Fibroblast of skin of left quadriceps (primary cell): ENCODE results near the gene BTN1A1.
"Not testable (repeated sequence)": the region's sequence is repeated elsewhere in the genome, so short reads cannot be mapped to it uniquely, and the experiment has no call there.

ENCODE experiments used
- DNase-seq, 2 experiments: peaks; one replicate each; pipeline ENCODE4 v3.0.0-alpha.2; 2013; ENCODE audit warnings: low read depth in 2 of 2

The BTN1A1 gene, protein sequence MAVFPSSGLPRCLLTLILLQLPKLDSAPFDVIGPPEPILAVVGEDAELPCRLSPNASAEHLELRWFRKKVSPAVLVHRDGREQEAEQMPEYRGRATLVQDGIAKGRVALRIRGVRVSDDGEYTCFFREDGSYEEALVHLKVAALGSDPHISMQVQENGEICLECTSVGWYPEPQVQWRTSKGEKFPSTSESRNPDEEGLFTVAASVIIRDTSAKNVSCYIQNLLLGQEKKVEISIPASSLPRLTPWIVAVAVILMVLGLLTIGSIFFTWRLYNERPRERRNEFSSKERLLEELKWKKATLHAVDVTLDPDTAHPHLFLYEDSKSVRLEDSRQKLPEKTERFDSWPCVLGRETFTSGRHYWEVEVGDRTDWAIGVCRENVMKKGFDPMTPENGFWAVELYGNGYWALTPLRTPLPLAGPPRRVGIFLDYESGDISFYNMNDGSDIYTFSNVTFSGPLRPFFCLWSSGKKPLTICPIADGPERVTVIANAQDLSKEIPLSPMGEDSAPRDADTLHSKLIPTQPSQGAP

GRCh38 chr6:26500102-26500501, at the start of gene BTN1A1:
TSS of gene BTN1A1 (plus strand) at chr6:26500303. CDS start at chr6:26501287, 984 bp downstream.
- no peak for DNase-seq

DNA sequence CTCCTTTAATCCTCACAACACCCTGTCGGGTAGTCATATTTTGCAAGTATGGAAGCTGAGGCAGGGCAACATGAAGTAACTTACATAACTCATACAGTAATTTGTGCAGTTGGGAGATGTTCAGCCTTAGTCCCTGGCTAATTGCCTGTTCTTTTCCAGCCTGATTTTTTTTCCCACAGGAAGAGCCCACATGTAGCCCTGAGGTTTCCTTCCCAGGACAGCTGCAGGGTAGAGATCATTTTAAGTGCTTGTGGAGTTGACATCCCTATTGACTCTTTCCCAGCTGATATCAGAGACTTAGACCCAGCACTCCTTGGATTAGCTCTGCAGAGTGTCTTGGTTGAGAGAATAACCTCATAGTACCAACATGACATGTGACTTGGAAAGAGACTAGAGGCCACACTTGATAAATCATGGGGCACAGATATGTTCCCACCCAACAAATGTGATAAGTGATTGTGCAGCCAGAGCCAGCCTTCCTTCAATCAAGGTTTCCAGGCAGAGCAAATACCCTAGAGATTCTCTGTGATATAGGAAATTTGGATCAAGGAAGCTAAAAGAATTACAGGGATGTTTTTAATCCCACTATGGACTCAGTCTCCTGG, 47.4 kb upstream of the BTN1A1 start:
- no peak for DNase-seq

- DNase-seq = no peak
These were observed 45.5 kb upstream of the BTN1A1 start for GRCh38 chr6:26454631-26455030.

DNA sequence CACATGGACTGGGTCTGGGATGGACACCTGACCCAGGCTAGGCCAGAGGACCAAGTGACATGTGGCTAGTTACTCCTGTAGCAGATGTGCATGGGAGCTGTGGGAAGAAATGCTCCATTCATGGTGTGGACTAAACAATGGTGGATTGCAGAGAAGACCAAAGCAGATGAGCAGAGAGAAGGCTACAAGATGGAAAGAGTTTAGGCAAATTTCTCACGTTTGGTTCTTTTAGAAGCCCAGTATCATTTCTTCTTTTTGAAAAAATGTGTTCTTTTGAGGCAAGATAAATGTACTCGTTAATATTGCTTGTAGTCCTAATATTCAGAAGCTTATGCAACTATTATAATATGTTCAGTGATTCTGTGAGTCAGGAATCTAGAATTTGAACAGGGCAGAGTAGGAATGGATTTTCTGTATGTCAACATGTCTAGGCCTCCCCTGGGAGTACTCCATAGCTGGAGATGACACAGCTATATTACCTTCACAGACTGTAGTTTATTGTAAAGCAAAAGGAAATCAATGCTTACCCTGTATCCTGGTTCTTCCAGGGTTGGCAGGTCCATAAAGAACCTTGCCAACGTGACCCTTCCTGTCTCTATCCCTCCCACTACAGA, 44.6 kb upstream of the BTN1A1 start:
- DNase-seq = no peak

DNA sequence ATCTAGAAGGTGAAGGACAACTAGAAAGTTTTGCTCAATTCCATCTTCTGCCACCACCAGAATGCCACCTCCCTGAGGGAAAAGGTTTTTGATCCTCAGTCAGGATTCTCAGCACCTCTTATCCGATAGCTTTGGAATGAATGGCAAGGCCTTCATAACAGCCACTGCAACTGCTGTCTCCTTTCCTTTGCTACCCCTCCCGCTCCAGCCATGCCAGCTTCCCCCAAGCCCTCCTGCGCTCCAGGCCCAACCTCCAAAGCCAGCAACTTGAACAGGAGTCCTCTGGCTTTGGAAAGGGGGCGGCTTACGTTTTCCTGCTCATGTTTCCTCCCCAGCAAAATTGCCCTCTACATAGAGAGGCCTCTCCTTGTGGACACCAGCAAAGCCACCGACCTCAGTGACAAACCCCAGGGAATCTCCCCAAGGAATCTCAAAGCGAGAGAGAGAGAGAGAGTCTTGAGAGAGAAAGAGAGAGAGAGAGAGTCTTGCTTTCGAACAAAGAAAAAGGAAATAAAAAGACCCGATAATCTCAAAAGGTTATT, 42.8 kb upstream of the BTN1A1 start:
- DNase-seq = no peak

- DNase-seq = peak; percentile 84 to 85
These were observed 42.1 kb upstream of the BTN1A1 start, which contains the start of gene BTN2A1 for GRCh38 chr6:26457806-26458688. TSS of gene BTN2A1 (plus strand) at chr6:26457955. CDS start at chr6:26458637, 682 bp downstream.

DNA sequence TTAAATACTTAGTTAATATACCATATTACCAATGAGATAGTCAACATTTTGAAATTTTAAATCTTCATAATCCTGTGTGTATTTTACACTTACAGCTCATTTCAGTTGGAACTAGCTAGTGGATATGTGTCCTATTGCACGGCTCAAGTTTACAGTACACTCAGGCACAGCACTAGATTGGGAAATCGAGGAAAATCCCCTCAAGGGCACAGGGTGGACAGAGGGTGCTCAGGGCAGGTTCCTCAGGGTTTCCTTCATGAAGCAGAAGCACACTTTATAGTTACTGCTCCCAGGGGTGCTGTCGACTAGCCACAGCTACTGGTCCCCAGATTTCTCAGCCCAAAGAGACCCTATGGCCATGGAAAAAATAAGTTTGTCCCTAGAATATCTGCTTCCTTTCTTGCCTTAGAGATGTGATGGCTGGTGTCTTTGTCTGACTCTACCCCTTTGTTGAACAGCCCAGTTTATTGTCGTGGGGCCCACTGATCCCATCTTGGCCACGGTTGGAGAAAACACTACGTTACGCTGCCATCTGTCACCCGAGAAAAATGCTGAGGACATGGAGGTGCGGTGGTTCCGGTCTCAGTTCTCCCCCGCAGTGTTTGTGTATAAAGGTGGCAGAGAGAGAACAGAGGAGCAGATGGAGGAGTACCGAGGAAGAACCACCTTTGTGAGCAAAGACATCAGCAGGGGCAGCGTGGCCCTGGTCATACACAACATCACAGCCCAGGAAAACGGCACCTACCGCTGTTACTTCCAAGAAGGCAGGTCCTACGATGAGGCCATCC, 40.9 kb upstream of the BTN1A1 start:
- DNase-seq = no peak

- not testable (repeated sequence) for DNase-seq
These were observed 38.8 kb upstream of the BTN1A1 start for GRCh38 chr6:26461353-26461752.

- no peak for DNase-seq
These were observed 36.1 kb upstream of the BTN1A1 start for GRCh38 chr6:26464014-26464413.

- DNase-seq = no peak
These were observed 35.5 kb upstream of the BTN1A1 start for GRCh38 chr6:26464416-26465131.

DNA sequence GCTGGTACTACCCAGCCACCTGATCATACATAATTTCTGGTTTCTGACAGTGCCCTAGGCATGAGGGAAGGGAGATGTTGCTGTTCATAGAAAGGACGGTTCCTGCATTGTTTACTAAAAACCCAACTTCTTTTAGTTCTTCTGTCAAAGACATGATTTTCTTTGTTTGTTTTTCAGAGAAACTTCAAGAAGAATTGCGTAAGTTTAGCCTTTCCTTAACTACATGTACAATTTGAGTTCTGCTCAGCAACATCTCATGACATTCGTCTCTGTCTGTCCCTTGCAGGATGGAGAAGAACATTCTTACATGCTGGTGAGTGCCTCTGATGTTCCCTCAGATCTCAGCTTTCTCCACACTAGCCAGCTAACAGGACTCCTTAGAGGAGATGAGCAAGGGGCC, 34.3 kb upstream of the BTN1A1 start:
- no peak for DNase-seq

- DNase-seq = no peak
These were observed 31.3 kb upstream of the BTN1A1 start for GRCh38 chr6:26468829-26469228.

DNA sequence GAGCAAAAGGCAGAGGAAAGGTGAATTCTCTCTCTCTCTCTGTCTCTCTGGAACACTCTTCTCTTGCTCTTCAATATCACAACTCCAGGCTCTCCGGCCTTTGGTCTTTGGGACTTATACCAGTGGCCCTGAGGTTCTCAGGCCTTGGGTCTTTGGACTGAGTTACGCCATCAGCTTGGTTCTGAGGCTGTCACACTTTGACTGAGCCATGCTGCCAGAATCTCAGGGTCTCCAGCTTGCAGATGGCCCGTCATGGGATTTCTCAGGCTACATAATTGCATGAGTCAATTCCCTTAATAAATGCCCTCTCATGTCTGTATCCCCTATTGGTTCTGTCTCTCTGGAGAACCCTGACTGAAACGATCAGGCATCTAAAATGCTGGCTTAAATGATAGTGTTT, 29.5 kb upstream of the BTN1A1 start:
- DNase-seq = no peak

- DNase-seq = no peak
These were observed 28.1 kb upstream of the BTN1A1 start for GRCh38 chr6:26471970-26472369.

GRCh38 chr6:26472549-26473290, 27.4 kb upstream of the BTN1A1 start:
- no peak for DNase-seq

DNA sequence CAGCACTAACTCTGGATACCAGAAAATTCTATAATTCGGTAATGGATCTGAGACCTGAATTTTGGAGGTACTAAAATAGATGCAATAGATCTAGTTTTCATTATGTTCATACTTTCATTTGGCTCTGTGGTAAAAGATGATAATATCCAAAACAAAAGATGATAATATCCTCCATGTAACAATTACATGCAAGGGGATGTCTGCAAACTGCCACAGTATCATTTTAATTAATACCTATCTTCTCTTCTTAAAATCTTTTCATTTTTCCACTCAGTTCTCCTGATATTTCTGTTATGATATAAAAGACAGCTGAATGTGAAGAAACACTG, 26.7 kb upstream of the BTN1A1 start:
- DNase-seq = no peak

- peak; percentile 93 to 94 for DNase-seq
These were observed 26.2 kb upstream of the BTN1A1 start for GRCh38 chr6:26473758-26474438.

GRCh38 chr6:26474439-26474881, 25.6 kb upstream of the BTN1A1 start:
- no peak for DNase-seq
